SU-DHL-6 (cell line): ENCODE measurements around the gene DPP6.

Experiments
- EZH2phosphoT487 ChIP-seq: fragments of 200-600 bp; sonication (generic), shearing (Covaris generic); conservative IDR thresholded peaks from 2 replicates; pipeline ENCODE4 v1.6.1; 2018; ENCODE audit warnings: mild to moderate bottlenecking, antibody characterized with exemption, low read length, moderate library complexity, mixed read lengths
- TF ChIP-seq, protein P1 (sequence below): fragments of 200-600 bp; sonication (generic); IDR thresholded peaks from one replicate; pipeline ENCODE4 v1.5.1; 2017; ENCODE audit warnings: antibody characterized with exemption, mild to moderate bottlenecking, low read length, moderate library complexity; ENCODE audit not compliant: insufficient read depth, poor library complexity, severe bottlenecking

DNA sequence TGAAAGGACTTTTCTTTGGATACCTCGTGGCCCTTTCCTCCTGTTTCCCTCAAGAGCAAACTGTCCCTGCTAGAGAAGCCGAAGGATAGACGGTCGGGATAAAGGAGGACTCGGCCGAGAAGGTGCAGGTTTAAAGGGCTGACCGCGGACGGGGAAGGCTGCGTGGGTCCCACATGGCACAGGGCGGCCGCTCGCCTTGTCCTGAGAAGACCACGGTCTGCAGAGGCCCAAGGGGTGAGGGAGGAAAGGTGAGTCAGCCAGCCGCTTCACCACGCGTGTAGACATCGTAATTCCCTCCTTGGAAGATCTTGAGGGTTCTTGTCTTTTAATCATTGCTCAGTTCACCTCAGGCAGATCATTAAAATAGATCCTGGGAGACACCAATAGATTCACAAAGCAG lies 253.8 kb downstream of the DPP6 start:
- TF ChIP-seq, protein P1, sequence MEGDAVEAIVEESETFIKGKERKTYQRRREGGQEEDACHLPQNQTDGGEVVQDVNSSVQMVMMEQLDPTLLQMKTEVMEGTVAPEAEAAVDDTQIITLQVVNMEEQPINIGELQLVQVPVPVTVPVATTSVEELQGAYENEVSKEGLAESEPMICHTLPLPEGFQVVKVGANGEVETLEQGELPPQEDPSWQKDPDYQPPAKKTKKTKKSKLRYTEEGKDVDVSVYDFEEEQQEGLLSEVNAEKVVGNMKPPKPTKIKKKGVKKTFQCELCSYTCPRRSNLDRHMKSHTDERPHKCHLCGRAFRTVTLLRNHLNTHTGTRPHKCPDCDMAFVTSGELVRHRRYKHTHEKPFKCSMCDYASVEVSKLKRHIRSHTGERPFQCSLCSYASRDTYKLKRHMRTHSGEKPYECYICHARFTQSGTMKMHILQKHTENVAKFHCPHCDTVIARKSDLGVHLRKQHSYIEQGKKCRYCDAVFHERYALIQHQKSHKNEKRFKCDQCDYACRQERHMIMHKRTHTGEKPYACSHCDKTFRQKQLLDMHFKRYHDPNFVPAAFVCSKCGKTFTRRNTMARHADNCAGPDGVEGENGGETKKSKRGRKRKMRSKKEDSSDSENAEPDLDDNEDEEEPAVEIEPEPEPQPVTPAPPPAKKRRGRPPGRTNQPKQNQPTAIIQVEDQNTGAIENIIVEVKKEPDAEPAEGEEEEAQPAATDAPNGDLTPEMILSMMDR, result no peak
- TF ChIP-seq EZH2phosphoT487, result no peak
